ENCODE data around the gene GPR162. TPM values are rescaled to one million over a fixed set of nuclear protein-coding genes. Genes with fewer than 3 reads are reported as not detected.

GPR162 gene
- total and polyA plus RNA-seq, 7 donors = 1.2 to 16.1 (median 7.3) TPM

DNA sequence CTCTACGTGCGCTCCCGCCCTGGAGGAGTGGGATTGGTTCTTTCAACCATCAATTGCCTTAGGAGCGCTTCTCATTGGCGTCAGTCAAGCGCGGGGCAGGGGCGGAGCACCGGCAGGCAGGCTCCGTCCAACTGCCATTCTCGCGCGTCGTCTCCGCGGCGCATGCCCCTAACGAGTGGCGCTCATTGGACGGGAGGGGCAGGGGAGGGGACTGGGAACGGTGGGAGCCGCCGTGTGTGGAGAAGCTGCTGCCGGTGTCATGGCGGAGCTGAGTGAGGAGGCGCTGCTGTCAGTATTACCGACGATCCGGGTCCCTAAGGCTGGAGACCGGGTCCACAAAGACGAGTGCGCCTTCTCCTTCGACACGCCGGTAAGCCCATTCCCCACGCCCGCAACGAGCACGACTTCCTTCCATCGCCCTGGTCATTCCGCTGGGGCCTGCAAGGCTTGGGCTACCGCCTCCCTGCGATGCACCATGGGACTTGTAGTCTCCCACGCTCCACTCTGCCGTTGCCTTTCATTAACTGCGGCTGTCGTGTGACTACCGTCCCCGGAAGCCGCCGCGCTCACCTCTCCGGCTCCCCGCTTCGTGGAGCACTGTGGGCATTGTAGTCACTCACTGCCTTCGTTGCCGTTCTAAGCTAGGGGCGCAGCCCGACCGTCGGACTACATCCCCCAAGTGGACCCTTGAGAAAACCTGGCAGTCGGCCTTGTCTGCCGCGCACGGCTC lies 30.5 kb downstream of the GPR162 start, which contains the start of gene USP5:
Gene USP5 (plus strand): TSS at position 230 of the 730 bp plus-strand sequence. CDS start 30 bp downstream, at position 260.
- intact Hi-C loops (cut with DNase I) = no loop called here
- peak; percentile 100 for DNase-seq

DNA sequence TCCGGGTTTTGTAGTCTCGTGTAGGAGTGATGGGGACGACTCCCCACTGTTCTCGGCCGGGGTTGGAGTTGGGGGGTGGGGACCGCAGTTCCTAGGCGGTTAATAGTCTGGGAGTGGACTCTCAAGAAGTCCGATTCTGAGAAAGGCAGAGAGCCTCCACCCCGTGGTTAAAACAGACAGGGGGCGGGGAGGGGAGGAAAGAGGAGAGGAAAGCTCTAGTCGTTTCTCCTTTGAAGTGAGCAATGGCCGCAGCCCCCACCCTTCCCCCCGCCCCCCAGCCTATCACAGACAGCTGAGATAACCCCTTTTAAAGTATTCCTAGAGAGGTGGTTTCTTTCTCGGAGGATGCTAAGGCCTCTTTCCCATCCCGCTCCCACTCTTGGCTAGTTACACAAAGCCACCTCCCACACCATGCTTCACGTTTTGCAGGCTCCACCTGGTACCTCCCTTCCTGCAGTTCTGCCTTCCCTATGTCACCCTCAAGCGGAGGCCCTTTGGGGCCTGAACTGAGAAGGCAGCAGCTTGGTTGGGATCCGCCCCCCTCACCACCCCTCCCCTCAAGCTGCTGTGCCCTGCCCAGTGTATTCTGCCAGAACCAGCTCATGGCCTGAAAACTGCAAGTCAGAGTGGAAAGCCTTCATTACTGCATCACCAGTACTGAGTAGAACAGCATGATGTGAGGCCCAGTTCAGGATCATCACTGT lies 31.2 kb downstream of the GPR162 start:
- peaks cover 0 to 22% (median 15%) of the 10 kb centered on the region in 4 donors for H3K4me1 ChIP-seq
- H3K9me3 ChIP-seq = no peaks in the 10 kb centered on the region
- intact Hi-C loops (cut with DNase I) = no loop called here
- no peaks in the 10 kb centered on the region for H3K27me3 ChIP-seq
- peak overlapping the region; percentile 91 to 99 (median 96) for H3K27ac ChIP-seq
- DNase-seq = peak; percentile 84
- H3K4me3 ChIP-seq = peak overlapping the region; percentile 40 to 74 (median 64)
- peaks cover 21 to 37% (median 24%) of the 10 kb centered on the region in 4 donors for H3K36me3 ChIP-seq
- WGBS, 2 donors = 1 to 2% methylated on average over 18 of the region's 18 CpGs
- TF ChIP-seq POLR2AphosphoS5 (IDR thresholded peaks at IDR 0.05) (peak in 1 of 4 donors; percentile 3), EP300 (IDR thresholded peaks at IDR 0.05) (no peak)
- TF ChIP-seq, protein P1, sequence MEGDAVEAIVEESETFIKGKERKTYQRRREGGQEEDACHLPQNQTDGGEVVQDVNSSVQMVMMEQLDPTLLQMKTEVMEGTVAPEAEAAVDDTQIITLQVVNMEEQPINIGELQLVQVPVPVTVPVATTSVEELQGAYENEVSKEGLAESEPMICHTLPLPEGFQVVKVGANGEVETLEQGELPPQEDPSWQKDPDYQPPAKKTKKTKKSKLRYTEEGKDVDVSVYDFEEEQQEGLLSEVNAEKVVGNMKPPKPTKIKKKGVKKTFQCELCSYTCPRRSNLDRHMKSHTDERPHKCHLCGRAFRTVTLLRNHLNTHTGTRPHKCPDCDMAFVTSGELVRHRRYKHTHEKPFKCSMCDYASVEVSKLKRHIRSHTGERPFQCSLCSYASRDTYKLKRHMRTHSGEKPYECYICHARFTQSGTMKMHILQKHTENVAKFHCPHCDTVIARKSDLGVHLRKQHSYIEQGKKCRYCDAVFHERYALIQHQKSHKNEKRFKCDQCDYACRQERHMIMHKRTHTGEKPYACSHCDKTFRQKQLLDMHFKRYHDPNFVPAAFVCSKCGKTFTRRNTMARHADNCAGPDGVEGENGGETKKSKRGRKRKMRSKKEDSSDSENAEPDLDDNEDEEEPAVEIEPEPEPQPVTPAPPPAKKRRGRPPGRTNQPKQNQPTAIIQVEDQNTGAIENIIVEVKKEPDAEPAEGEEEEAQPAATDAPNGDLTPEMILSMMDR (IDR thresholded peaks at IDR 0.05) = no peak

More for the DNA sequence above, 30.5 kb downstream of the GPR162 start, which contains the start of gene USP5:
- Histone ChIP-seq H3K9me3 (no peaks in the 10 kb centered on the region), H3K36me3 (peaks cover 15 to 37% (median 17%) of the 10 kb centered on the region in 4 donors), H3K27ac (peak within 1 kb of the TSS; percentile 91 to 99 (median 96)), H3K27me3 (no peaks in the 10 kb centered on the region), H3K4me3 (peak within 1 kb of the TSS; percentile 59 to 74 (median 68)), H3K4me1 (peaks cover 0 to 22% (median 15%) of the 10 kb centered on the region in 4 donors)
- 0 to 1% methylated on average over 65 of the region's 65 CpGs for WGBS, 2 donors
- TF ChIP-seq EP300 (IDR thresholded peaks at IDR 0.05) (no peak), POLR2AphosphoS5 (IDR thresholded peaks at IDR 0.05) (peak in 3 of 4 donors; percentile 72 to 75 (median 75)), POLR2A (IDR thresholded peaks at IDR 0.05) (peak in 1 of 2 donors; percentile 20)
- TF ChIP-seq, protein P1 (IDR thresholded peaks at IDR 0.05) = no peak

DNA sequence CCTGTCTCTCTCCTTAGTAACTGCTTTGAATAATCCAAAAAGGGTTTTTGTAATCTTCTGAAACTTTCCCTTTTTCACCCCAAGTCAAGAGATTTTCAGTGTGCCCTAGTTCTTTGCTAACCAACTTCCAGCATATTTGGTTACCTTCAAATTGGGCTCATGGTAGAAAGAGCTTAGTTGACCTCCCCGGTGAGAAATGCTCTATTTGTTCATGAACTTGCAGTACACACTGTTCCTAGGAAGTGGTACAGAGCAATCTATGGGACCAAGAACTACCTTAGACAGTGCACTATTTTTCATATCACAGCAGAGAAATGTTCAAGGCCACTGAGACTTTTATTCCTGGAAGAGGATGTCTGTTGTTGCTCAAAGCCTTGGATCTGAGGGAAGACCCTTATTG lies 32.0 kb downstream of the GPR162 start:
- 35 to 72% methylated on average over 1 of the region's 1 CpG for WGBS, 2 donors
- Histone ChIP-seq H3K4me3 (peak overlapping the region in 2 of 4 donors; percentile 59 to 70), H3K9me3 (no peaks in the 10 kb centered on the region), H3K36me3 (peaks cover 28 to 44% (median 31%) of the 10 kb centered on the region in 4 donors), H3K27me3 (no peaks in the 10 kb centered on the region), H3K27ac (peak overlapping the region; percentile 91 to 99 (median 96)), H3K4me1 (peaks cover 0 to 22% (median 15%) of the 10 kb centered on the region in 4 donors)
- no peak for DNase-seq
- no peak for TF ChIP-seq POLR2A (IDR thresholded peaks at IDR 0.05)
- no peak for TF ChIP-seq POLR2AphosphoS5 (IDR thresholded peaks at IDR 0.05)
- TF ChIP-seq, protein P1 (IDR thresholded peaks at IDR 0.05) = no peak
- TF ChIP-seq EP300 (IDR thresholded peaks at IDR 0.05) = no peak
- intact Hi-C loops (cut with DNase I) = no loop called here

DNA sequence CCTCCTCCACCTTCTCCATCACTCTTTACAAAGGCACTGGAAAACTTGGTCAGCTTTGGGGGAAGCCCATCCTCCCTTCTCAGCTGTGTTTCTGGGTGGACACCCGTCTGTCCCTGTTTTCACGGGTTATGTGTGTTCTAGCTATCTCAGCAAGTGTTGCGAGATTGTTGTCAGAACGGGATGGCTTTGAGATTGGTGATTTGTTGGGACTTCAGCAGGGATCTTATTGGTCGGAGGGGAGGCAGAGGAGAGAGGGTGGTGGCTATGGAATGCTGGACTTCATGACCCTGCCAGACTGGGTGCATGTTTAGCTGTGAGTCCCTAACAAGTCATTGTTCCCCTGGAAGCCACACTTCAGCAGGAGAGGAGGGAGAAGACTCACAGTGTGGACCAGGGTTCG lies 32.4 kb downstream of the GPR162 start:
- no peak for DNase-seq
- Histone ChIP-seq H3K27ac (peak overlapping the region; percentile 91 to 99 (median 96)), H3K27me3 (no peaks in the 10 kb centered on the region), H3K36me3 (peaks cover 31 to 44% (median 35%) of the 10 kb centered on the region in 4 donors), H3K4me1 (peaks cover 0 to 22% (median 15%) of the 10 kb centered on the region in 4 donors), H3K4me3 (no peak overlapping the region), H3K9me3 (no peaks in the 10 kb centered on the region)
- intact Hi-C loops (cut with DNase I) = no loop called here
- TF ChIP-seq, protein P1 (IDR thresholded peaks at IDR 0.05) = no peak
- no peak for TF ChIP-seq EP300 (IDR thresholded peaks at IDR 0.05)
- TF ChIP-seq POLR2A (IDR thresholded peaks at IDR 0.05) = no peak
- no peak for TF ChIP-seq POLR2AphosphoS5 (IDR thresholded peaks at IDR 0.05)
- 82 to 90% methylated on average over 6 of the region's 6 CpGs for WGBS, 2 donors

All from sigmoid colon (tissue), 7 donors.